Cardiac fibroblast (primary cell): ENCODE data around the gene FSD2.

ENCODE experiments used
- DNase-seq, 2 donors: peaks; one replicate each; pipeline versions ENCODE4 v3.0.0 to v3.0.0-alpha.2; 2010; ENCODE audit warnings: low read depth in 2 of 2
- H3K4me3 ChIP-seq, 2 donors: replicated peaks in 1 of 2; 1 replicate in 1 of 2; 2 replicates in 1 of 2; pipeline ENCODE4 v1.5.1; 2011; ENCODE audit warnings: low read depth in 2 of 2, low read length in 2 of 2, mild to moderate bottlenecking in 2 of 2, moderate library complexity in 1 of 2
- TF ChIP-seq, protein P1 (sequence below): IDR thresholded peaks from one replicate; pipeline ENCODE4 v1.5.1; 2011; ENCODE audit warnings: low read depth, mild to moderate bottlenecking, low read length, inconsistent platforms

FSD2 gene, protein sequence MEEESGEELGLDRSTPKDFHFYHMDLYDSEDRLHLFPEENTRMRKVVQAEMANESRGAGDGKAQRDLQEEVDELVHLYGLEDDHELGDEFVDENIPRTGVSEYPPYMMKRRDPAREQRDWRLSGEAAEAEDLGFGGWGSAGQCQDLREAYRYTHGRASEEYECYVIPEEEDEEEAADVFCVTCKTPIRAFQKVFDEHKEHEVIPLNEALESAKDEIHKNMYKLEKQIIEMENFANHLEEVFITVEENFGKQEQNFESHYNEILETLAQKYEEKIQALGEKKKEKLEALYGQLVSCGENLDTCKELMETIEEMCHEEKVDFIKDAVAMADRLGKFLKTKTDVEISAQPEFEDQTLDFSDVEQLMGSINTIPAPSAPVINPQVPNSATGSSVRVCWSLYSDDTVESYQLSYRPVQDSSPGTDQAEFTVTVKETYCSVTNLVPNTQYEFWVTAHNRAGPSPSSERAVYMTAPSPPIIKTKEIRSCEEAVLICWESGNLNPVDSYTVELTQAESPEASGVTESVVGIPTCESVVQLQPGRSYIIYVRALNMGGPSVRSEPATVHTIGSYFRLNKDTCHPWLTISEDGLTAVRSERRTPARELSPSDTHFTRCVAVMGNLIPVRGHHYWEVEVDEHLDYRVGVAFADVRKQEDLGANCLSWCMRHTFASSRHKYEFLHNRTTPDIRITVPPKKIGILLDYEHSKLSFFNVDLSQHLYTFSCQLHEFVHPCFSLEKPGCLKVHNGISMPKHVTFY

DNA sequence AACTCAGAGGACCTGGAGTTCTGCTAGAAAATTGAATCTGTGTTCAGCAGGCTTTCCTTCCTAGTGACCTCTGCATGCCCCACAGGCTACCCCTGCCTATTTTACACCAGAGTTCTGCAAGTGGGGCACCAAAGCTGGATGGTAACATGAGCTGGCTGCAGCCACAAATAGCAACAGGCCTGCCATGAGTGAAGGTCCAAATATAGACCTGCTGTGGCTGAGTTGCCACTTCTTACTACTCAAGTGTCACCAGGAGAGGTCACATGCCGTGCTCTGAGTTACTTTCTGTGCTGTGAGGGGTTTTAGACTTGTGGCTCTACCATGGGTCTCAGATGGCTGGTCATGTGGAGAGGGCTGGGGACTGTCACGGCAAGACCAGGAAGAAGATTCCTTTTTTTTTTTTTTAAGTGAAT, at the start of gene FSD2:
Gene FSD2, minus strand, starts transcription at position 76 of the 413 bp plus-strand sequence. CDS start 18,679 bp downstream, outside the sequence.
- no peak for DNase-seq
- H3K4me3 ChIP-seq: no peak within 1 kb of the TSS

DNA sequence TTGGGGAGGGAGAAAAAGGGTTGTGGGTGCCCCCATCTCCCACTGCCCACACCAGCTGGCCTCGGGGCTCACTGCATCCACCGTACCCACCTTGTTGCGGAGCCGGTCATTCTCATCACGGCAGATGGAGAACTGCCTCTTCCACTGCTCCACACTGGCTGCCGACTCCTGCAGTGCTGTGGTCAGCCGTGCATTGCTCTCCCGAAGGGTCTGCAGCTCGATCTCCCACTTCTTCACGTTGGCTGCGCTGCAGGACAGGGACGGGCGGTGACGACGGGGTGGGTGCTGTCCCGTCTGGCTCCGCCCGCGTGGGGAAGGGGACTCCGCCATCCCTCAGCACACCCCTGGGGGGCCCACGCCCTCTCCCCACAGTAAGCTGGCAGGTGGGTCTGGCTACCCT, 48.7 kb upstream of the FSD2 start:
- DNase-seq: no peak
- H3K4me3 ChIP-seq: no peak overlapping the region
- TF ChIP-seq, protein P1, sequence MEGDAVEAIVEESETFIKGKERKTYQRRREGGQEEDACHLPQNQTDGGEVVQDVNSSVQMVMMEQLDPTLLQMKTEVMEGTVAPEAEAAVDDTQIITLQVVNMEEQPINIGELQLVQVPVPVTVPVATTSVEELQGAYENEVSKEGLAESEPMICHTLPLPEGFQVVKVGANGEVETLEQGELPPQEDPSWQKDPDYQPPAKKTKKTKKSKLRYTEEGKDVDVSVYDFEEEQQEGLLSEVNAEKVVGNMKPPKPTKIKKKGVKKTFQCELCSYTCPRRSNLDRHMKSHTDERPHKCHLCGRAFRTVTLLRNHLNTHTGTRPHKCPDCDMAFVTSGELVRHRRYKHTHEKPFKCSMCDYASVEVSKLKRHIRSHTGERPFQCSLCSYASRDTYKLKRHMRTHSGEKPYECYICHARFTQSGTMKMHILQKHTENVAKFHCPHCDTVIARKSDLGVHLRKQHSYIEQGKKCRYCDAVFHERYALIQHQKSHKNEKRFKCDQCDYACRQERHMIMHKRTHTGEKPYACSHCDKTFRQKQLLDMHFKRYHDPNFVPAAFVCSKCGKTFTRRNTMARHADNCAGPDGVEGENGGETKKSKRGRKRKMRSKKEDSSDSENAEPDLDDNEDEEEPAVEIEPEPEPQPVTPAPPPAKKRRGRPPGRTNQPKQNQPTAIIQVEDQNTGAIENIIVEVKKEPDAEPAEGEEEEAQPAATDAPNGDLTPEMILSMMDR: no peak

More for the DNA sequence above, at the start of gene FSD2:
- TF ChIP-seq, protein P1: no peak

DNA sequence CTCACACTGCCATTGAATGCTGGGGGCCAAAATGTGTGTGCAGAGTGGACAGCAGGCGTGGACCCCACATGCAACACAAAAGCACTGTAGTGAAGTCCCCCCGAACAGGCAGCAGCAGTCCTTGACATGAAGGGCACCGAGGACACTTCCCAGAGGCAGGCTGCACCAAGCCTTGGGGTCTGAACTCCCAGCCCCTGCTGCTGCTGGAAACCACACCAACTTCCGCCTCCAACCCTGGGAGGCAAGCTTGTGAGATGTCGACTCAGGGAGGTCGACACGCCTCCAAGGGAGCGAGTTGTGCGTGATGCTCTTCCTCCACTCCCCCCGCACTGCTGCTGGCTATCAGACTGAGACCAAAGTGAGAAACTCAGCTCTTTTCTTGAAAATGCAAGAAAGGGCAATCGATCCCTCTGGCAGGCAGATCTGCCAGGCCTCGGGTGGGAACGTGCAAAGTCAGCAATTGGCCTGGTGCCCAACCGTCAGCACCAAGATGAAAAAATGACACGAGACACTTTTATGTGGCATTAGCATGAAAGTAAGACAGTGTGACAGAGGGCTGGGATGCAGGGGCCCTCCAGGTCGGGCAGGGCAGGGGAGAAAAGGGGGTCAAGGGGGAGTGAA, 47.2 kb upstream of the FSD2 start:
- no peak for DNase-seq
- TF ChIP-seq, protein P1: no peak
- H3K4me3 ChIP-seq: no peak overlapping the region

DNA sequence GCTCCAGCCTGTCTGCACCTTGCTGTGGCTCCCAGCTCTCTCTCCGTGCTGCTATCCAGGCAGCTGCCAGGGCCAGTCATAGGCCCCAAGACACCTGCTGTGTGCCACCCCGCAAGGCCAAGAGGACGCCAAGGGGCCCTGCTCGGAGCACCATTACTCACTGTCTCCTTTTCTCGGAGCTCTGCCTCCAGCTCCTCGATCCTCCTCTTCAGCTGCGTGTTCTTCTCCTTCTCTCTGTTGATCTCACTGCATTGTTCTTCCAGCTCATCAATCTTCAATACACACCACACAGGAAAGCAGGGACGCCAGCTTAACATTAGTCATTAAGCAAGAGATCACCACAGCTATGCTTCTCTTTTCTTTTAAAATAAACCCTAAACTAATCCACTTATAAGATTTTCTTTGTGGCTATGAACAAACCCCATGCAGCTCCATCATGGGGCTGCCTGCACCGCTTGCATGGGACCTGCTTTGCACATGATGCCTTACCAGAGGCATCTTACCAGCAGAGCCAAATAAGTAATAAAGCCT, 46.2 kb upstream of the FSD2 start:
- DNase-seq: peak in 1 of 2 donors; percentile 45
- TF ChIP-seq, protein P1: no peak
- no peak overlapping the region for H3K4me3 ChIP-seq

DNA sequence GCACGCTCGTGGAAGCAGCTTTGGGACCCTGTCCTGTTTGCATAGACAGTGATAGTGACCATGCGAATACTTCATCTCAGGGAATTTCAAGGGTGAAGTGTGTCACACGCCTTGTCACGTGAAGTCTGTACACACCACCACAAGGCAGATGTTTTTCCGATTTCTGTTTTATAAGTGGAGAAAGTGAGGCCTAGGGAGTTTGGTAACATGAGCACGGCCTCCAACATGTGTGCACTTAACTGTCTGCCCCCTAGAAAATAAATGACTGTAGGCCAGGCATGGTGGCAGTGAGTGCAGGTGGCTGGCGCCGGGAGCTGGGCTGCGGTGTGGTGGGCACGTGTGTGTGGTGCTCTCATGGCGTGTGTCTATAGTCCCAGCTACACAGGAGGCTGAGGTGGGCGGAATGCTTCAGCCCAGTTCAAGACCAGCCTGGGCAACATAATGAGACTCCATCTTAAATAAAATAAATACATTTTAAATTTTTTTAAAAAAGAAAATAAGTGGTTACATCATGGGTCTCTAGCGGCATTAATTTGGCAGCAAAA, 45.5 kb upstream of the FSD2 start:
- DNase-seq: no peak
- H3K4me3 ChIP-seq: no peak overlapping the region
- TF ChIP-seq, protein P1: no peak

DNA sequence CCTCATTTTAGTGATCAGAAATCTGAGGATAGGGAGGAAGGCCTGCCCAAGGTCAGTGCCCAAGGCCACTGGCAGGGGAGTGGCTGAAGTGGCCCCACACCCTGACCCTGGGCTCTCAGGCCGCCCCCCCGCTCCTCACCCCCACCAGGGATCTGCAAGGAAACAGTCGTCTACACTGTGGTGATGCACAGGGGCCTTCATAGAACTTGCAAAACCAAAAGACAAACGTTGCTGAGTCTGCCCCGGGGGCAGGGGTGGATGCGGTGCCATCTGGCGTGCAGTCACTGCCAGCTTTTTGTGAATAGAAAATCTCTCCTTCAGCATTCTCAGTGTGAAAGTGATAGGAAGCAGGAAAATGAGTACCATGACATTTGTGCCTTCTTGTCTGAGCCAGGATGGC, 44.9 kb upstream of the FSD2 start:
- DNase-seq: no peak
- TF ChIP-seq, protein P1: no peak
- no peak overlapping the region for H3K4me3 ChIP-seq
